GM18861 (cell line): ENCODE data around the gene SLC9A1.
"Not testable (repeated sequence)": the region's sequence is repeated elsewhere in the genome, so short reads cannot be mapped to it uniquely, and the experiment has no call there.

Experiments
- ATAC-seq: cut with Tn5 transposase; IDR thresholded peaks from one replicate; pipeline ENCODE4 v1.9.1; 2021; ENCODE audit not compliant: unreplicated experiment

The SLC9A1 gene

GRCh38 chr1:27135541-27136235, 19.2 kb downstream of the SLC9A1 start:
- ATAC-seq: no peak

GRCh38 chr1:27133991-27134390, 20.9 kb downstream of the SLC9A1 start:
- ATAC-seq: no peak

GRCh38 chr1:27133158-27133557, 21.8 kb downstream of the SLC9A1 start:
- ATAC-seq: no peak

DNA sequence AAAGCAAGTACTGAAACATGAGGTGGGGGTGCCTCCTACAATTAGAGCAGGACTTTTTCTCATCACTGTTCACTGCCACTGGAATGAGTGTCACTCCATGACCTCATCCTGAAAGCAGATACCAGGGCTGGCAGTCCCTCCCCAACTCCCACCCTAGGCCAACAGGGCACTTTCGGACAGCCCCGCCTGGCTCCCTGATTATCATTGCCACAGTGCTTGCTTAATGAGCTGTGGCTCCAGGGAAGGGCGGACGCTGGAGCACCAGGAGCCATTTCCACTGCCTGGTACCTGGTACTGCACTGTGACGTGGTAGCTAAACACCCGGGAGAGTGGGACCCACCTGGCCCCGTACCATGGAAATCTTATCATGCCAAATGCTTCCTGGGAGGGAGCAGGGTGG, 22.3 kb downstream of the SLC9A1 start:
- no peak for ATAC-seq

DNA sequence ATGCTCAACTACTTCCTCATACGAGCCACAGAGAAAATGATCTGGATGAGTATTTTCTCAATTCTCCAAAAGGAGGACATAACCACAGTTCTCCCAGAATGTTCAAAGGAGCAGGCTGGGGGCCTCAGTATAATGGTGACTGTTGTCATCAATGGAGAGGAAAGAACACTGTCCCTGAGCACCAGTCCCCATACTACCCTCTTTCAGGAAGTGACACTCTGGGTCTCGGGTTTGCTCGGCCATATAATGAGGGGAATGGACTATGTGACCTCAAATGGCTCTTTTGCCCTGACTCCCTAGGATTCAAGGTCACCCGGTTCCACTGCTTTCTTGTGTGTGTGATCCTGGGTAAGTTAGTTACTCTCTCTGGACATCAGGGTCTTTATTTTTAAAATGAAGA, 22.8 kb downstream of the SLC9A1 start:
- no peak for ATAC-seq

DNA sequence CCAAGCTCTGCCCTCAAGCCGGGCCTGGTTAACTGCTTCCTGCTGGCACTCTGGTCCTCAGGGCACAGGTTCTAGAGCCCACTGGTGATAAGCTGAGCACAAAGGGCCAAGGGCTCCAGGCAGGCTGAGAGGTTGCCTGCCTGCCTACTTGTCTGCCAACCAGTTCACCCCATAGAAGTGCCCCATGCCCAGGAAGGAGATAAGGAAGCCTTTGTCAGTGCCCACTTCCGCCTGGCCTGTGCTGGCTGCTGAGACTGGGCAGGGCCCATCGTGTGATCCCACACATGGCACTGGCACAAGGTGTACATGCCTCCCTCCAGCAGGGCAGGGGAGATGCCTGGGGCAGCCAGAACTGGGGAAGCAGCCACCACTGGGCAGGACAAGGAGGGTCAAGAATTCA, 24.1 kb downstream of the SLC9A1 start:
- no peak for ATAC-seq

DNA sequence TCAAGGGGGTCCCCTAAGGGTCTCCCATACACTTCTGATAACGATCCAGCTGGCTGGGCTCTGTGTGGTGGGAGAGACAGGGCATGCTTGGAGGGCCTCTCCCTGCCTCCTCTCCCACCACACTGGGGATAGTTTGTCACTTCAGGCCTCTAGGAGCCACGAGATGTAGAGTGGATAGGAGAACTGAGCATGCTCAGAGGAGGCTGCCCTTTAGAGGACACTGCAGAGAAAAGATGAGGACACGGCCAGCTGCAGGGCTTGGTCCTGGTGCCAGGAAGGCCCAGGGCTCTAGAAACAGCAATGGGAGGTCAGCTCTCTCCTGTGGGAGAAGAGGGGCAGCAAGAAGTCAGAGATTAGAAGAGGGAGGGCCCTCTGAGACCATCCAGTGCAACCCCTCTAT, 25.7 kb downstream of the SLC9A1 start:
- no peak for ATAC-seq

- no peak for ATAC-seq
Observed at GRCh38 chr1:27127419-27127818, 27.5 kb downstream of the SLC9A1 start.

DNA sequence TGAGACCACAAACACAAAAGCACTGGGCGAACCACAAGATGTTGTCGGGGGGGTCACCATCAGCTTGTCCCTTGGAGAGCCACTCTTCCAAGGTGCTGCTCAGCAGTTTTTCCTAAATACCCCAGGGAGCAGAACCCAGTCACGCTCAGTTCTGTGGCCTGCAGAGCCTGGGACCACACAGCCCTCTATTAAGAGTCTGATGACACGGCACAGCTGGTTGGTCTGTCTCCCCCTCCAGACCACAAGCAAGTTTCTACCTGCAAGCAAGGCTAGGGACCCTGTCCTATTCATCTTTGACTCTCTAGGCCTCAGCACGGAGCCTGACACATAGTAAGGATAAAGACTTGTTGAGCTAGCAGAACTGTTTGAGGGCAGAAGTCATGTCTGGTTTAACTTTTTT, 28.5 kb downstream of the SLC9A1 start:
- ATAC-seq: no peak

- not testable (repeated sequence) for ATAC-seq
Observed at GRCh38 chr1:27125125-27125524, 29.8 kb downstream of the SLC9A1 start.

DNA sequence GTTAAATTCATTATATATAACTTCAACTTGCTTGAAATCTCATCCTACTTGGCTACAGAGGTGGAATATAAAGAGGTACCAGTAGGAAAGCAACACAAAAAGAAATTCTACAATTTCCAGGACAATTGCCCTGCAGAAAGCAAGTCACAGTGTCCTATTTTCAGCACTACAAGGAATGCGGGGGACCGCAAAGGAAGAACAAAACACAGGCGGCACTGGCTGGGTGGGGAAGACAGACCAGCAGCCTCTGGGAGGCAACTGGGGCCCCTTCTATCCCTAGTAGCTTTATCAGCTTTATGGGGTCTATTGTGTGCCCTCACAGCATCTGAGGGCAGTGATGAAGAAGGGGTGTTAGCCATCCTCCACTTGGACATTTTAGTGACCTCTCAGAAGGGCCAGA, 30.5 kb downstream of the SLC9A1 start:
- ATAC-seq: no peak

DNA sequence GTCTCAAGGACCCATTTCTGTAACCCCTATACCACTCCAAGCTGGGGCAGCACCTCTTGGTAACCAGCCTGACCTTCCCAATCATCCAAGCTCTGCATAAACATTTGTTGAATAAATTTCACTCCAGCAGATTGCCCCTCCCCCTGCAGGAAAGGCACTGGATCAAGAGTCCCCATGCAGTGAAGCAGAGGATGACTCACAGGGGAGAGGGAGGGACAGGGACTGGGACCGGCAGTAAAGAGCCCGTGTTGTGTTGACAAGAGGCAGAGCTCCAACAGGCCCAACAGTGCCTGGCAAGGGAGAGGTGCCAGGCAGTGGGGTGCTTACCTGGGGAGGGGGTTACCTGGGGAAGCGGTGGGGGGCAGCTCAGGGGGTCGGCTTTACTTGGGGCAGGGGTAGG, 32.3 kb downstream of the SLC9A1 start:
- no peak for ATAC-seq

DNA sequence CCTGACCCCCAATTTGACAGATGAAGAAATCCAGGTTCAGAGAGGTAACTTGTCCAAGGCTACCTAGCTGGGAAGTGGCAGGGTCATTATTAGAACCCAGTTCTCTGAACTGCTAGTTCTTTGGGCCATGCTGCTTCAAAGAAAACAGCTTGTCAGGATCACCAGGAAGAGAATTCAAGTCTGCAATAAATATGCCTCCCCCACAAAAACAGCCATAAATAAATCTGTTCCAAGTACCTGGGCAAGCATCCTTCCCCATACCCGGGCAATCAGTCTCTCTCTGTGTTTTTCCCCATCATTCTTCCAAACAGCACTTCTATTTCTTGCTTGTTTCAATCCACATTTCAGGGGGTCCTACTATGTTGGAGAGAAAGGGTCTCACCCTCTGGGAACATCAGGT, 34.1 kb downstream of the SLC9A1 start:
- no peak for ATAC-seq

- ATAC-seq: no peak
Observed at GRCh38 chr1:27118440-27118689, 36.6 kb downstream of the SLC9A1 start.

DNA sequence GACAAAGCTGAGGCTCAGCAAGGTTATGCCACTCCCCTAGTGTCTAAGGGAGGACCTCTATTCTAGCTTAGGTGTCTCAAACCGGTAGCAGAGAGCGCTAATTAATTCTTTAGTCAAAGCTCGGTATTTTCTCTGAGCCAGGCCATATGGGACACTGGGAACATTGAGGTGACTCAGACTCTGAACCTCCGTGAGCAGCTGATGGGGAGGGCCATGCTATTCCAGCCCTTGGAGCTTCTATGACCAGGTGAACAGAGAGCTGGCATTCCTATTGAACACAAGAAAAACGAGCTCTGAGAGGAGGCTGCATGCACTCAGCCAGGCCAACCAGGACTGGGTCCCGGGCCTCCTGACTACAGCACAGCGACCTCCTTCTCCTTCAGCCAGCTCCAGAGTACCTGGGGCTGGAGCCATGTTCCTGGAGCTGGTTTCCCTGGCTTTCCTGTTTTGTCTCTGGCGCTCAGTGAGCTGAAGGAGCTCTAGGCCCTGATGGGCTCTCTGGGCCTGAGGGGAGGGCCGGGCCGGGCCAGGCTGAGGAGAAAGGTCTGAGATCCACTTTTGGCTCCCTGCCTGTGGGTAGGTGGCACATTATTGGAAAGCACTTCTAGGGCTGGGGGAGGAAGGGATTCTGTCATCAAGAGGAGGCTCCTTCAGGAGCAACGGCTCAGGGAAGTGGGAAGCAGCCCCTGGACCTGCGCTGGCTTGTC, 37.0 kb downstream of the SLC9A1 start:
- ATAC-seq: no peak

DNA sequence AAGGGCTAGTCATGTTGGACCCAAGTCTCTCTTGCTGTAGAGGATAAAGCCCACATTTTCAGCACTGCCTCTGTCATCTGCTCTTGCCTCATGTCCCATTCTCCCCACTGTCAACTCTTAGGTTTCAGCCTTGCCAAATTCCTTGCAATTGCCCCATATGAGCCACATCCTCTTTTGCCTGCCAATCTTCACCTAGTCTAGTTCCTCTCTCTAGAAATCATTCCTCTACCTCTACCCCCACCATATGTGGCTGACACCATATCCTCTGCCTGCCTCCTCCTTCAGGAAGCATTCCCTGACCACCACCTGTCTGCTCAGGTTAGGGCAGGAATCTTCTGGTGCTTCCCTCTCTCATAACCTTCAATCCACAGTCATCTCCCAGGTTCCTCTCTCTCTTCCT, 38.2 kb downstream of the SLC9A1 start:
- no peak for ATAC-seq

GRCh38 chr1:27116232-27116631, 38.7 kb downstream of the SLC9A1 start:
- ATAC-seq: no peak

GRCh38 chr1:27114546-27114945, 40.4 kb downstream of the SLC9A1 start:
- no peak for ATAC-seq

DNA sequence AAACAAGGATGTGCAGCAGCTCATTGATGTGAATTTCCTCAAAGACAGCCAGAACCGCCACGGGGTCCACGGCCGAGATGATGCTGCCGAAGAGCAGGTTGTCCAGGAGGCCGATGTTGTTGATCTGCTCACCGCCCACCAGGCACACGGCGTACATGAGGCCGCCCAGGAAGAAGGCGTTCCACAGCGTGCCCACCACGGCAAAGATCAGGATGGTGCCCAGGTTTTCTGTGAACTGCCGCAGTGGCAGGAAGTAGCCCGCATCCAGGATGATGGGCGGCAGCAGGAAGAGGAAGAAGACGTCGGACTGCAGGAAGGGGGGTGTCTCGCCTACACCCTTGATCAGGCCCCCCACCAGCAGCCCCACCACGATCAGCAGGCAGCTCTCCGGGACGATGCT, 41.1 kb downstream of the SLC9A1 start:
- no peak for ATAC-seq

GRCh38 chr1:27111626-27112573, 43.0 kb downstream of the SLC9A1 start:
- peak; percentile 76 for ATAC-seq

- no peak for ATAC-seq
Observed at GRCh38 chr1:27109103-27109822, 45.7 kb downstream of the SLC9A1 start.
